ENCODE results near the gene PRODH.
"Not testable (repeated sequence)": the region's sequence is repeated elsewhere in the genome, so short reads cannot be mapped to it uniquely, and the experiment has no call there.

PRODH gene

GRCh38 chr22:18978506-18978905 is 42.4 kb upstream of the PRODH start:
- POLR2A ChIA-PET, result no interaction called here
- CTCF ChIA-PET, result no interaction called here
- DNase-seq (ENCODE audit: extremely low spot score), result no peak
- TF ChIP-seq CTBP1 (IDR thresholded peaks at IDR 0.05; ENCODE audit: borderline replicate concordance), result no peak
- TF ChIP-seq HDGF (IDR thresholded peaks at IDR 0.05; ENCODE audit: borderline replicate concordance), result no peak
- no peak for TF ChIP-seq ARNT (IDR thresholded peaks at IDR 0.05)
- TF ChIP-seq L3MBTL2 (conservative IDR thresholded peaks at IDR 0.05), result no peak
- no peak for TF ChIP-seq LEF1 (IDR thresholded peaks at IDR 0.05; ENCODE audit: borderline replicate concordance)
- no peak for TF ChIP-seq SUZ12 (IDR thresholded peaks at IDR 0.05)
- TF ChIP-seq BHLHE40 (IDR thresholded peaks at IDR 0.05; ENCODE audit: borderline replicate concordance), result no peak
- TF ChIP-seq TARDBP (IDR thresholded peaks at IDR 0.05), result no peak
- no peak for TF ChIP-seq FOXA1 (IDR thresholded peaks at IDR 0.05)
- no peak for TF ChIP-seq SP1 (IDR thresholded peaks at IDR 0.05)
- TF ChIP-seq PKNOX1 (IDR thresholded peaks at IDR 0.05), result no peak
- TF ChIP-seq ZNF384 (IDR thresholded peaks at IDR 0.05), result no peak
- TF ChIP-seq FOXK2 (IDR thresholded peaks at IDR 0.05), result no peak
- TF ChIP-seq NFRKB (IDR thresholded peaks at IDR 0.05), result no peak
- TF ChIP-seq FOXM1 (IDR thresholded peaks at IDR 0.05; ENCODE audit: borderline replicate concordance), result no peak
- TF ChIP-seq ELF4 (IDR thresholded peaks at IDR 0.05), result no peak

- no peak for TF ChIP-seq FOXM1 (IDR thresholded peaks at IDR 0.05; ENCODE audit: borderline replicate concordance)
- no peak for TF ChIP-seq ARNT (IDR thresholded peaks at IDR 0.05)
- no peak for TF ChIP-seq L3MBTL2 (conservative IDR thresholded peaks at IDR 0.05)
- TF ChIP-seq HDGF (IDR thresholded peaks at IDR 0.05; ENCODE audit: borderline replicate concordance), result no peak
- no peak for TF ChIP-seq FOXK2 (IDR thresholded peaks at IDR 0.05)
- TF ChIP-seq SP1 (IDR thresholded peaks at IDR 0.05), result no peak
- no peak for TF ChIP-seq ZNF384 (IDR thresholded peaks at IDR 0.05)
- TF ChIP-seq BHLHE40 (IDR thresholded peaks at IDR 0.05; ENCODE audit: borderline replicate concordance), result no peak
- DNase-seq (ENCODE audit: extremely low spot score), result no peak
- CTCF ChIA-PET, result no interaction called here
- POLR2A ChIA-PET, result no interaction called here
Observed at GRCh38 chr22:18977824-18978425, 41.8 kb upstream of the PRODH start.

GRCh38 chr22:18976197-18976751 is 40.2 kb upstream of the PRODH start:
- CTCF ChIA-PET, result no interaction called here
- no peak for DNase-seq (ENCODE audit: extremely low spot score)
- TF ChIP-seq FOXA1 (IDR thresholded peaks at IDR 0.05) (no peak), SP1 (IDR thresholded peaks at IDR 0.05) (no peak), BHLHE40 (IDR thresholded peaks at IDR 0.05; ENCODE audit: borderline replicate concordance) (no peak), PKNOX1 (IDR thresholded peaks at IDR 0.05) (no peak), TARDBP (IDR thresholded peaks at IDR 0.05) (no peak), ZNF384 (IDR thresholded peaks at IDR 0.05) (no peak), FOXM1 (IDR thresholded peaks at IDR 0.05; ENCODE audit: borderline replicate concordance) (no peak), SUZ12 (IDR thresholded peaks at IDR 0.05) (no peak), FOXK2 (IDR thresholded peaks at IDR 0.05) (no peak), NFRKB (IDR thresholded peaks at IDR 0.05) (no peak), LEF1 (IDR thresholded peaks at IDR 0.05; ENCODE audit: borderline replicate concordance) (no peak), ELF4 (IDR thresholded peaks at IDR 0.05) (no peak), HDGF (IDR thresholded peaks at IDR 0.05; ENCODE audit: borderline replicate concordance) (no peak), L3MBTL2 (conservative IDR thresholded peaks at IDR 0.05) (no peak), ARNT (IDR thresholded peaks at IDR 0.05) (no peak), CTBP1 (IDR thresholded peaks at IDR 0.05; ENCODE audit: borderline replicate concordance) (no peak)
- POLR2A ChIA-PET, result no interaction called here

GRCh38 chr22:18975434-18976196 is 39.5 kb upstream of the PRODH start:
- ChIA-PET CTCF (no interaction called here), POLR2A (no interaction called here)
- DNase-seq (ENCODE audit: extremely low spot score), result no peak
- no peak for TF ChIP-seq L3MBTL2 (conservative IDR thresholded peaks at IDR 0.05)

- DNase-seq (ENCODE audit: extremely low spot score), result no peak
- POLR2A ChIA-PET, result no interaction called here
- no peak for TF ChIP-seq SP1 (IDR thresholded peaks at IDR 0.05)
- no peak for TF ChIP-seq FOXK2 (IDR thresholded peaks at IDR 0.05)
- CTCF ChIA-PET, result no interaction called here
Observed at GRCh38 chr22:18974477-18975180, 38.5 kb upstream of the PRODH start.

- POLR2A ChIA-PET, result no interaction called here
- no peak for DNase-seq (ENCODE audit: extremely low spot score)
- no peak for TF ChIP-seq FOXK2 (IDR thresholded peaks at IDR 0.05)
- CTCF ChIA-PET, result no interaction called here
Observed at GRCh38 chr22:18973264-18974031, 37.4 kb upstream of the PRODH start.

- CTCF ChIA-PET; POLR2A ChIA-PET; DNase-seq (ENCODE audit: extremely low spot score): not testable (repeated sequence)
Observed at GRCh38 chr22:18972591-18972990, 36.5 kb upstream of the PRODH start.

GRCh38 chr22:18972029-18972428 is 35.9 kb upstream of the PRODH start:
- CTCF ChIA-PET; POLR2A ChIA-PET; DNase-seq (ENCODE audit: extremely low spot score): not testable (repeated sequence)

Data from HEK293T (cell line).